ENCODE results near the gene SAMD4A.
"Not testable (repeated sequence)": the region's sequence is repeated elsewhere in the genome, so short reads cannot be mapped to it uniquely, and the experiment has no call there.

Gene SAMD4A

GRCh38 chr14:54599966-54600716 is 33.2 kb downstream of the SAMD4A start:
- no peak for DNase-seq

- DNase-seq: no peak
Observed at GRCh38 chr14:54600717-54601109, 33.8 kb downstream of the SAMD4A start.

GRCh38 chr14:54603362-54603761 is 36.4 kb downstream of the SAMD4A start:
- DNase-seq: no peak

GRCh38 chr14:54606178-54606577 is 39.2 kb downstream of the SAMD4A start:
- no peak for DNase-seq

- no peak for DNase-seq
Observed at GRCh38 chr14:54606631-54607133, 39.8 kb downstream of the SAMD4A start.

GRCh38 chr14:54609576-54609975 is 42.6 kb downstream of the SAMD4A start:
- no peak for DNase-seq

GRCh38 chr14:54610051-54610977 is 43.4 kb downstream of the SAMD4A start:
- DNase-seq: no peak

- no peak for DNase-seq
Observed at GRCh38 chr14:54614296-54614695, 47.4 kb downstream of the SAMD4A start.

GRCh38 chr14:54617467-54617866 is 50.5 kb downstream of the SAMD4A start:
- DNase-seq: no peak

GRCh38 chr14:54621686-54622085 is 54.8 kb downstream of the SAMD4A start:
- no peak for DNase-seq

- DNase-seq: peak; percentile 17
Observed at GRCh38 chr14:54622192-54622958, 55.4 kb downstream of the SAMD4A start.

- no peak for DNase-seq
Observed at GRCh38 chr14:54623279-54624004, 56.5 kb downstream of the SAMD4A start.

- DNase-seq: not testable (repeated sequence)
Observed at GRCh38 chr14:54624005-54624358, 57.1 kb downstream of the SAMD4A start.

- no peak for DNase-seq
Observed at GRCh38 chr14:54625112-54625511, 58.2 kb downstream of the SAMD4A start.

GRCh38 chr14:54627219-54627539 is 60.3 kb downstream of the SAMD4A start:
- no peak for DNase-seq

GRCh38 chr14:54627540-54628363 is 60.8 kb downstream of the SAMD4A start:
- DNase-seq: peak; percentile 76

- DNase-seq: no peak
Observed at GRCh38 chr14:54629183-54629582, 62.3 kb downstream of the SAMD4A start.

- peak; percentile 16 for DNase-seq
Observed at GRCh38 chr14:54629635-54630360, 62.9 kb downstream of the SAMD4A start.

- no peak for DNase-seq
Observed at GRCh38 chr14:54631016-54631415, 64.1 kb downstream of the SAMD4A start.

- DNase-seq: no peak
Observed at GRCh38 chr14:54632452-54632851, 65.5 kb downstream of the SAMD4A start.

- DNase-seq: no peak
Observed at GRCh38 chr14:54633076-54633475, 66.1 kb downstream of the SAMD4A start.
